Measurements from ENCODE around the gene ASS1.

ASS1 gene

DNA sequence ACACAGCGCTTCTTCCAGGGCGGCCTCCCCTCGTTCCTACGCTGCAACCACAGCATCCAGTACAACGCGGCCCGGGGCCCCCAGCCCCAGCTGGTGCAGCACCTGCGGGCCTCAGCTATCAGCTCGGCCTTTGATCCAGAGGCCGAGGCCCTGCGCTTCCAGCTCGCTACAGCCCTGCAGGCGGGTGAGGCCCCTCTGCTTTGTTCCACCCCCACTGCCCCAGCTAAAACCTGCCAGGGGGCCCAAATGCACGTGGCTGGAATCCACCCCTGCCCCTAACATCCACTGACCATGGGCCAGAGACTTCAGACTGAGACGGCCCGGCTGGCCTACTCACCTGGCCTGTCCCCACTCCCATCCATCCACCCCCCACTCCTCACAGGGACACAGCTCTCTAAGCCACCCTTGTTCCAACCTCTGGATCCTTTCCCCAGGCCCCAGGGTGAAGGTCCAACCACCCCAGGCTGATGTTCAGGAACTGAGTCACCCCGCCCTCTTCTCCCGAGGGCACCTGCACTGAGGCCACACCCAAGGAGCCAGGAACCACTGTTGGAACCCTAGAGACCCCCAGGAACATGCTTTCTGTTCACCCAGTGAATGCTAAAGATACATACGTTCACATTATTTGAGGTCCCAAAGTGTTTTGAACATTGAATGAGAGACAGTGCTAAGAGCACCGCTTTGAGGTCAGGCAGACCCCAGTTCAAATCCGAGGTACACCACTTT is 18.9 kb upstream of the ASS1 start:
- TF ChIP-seq ZFX (IDR thresholded peaks at IDR 0.05) = no peak
- TF ChIP-seq, protein P1, sequence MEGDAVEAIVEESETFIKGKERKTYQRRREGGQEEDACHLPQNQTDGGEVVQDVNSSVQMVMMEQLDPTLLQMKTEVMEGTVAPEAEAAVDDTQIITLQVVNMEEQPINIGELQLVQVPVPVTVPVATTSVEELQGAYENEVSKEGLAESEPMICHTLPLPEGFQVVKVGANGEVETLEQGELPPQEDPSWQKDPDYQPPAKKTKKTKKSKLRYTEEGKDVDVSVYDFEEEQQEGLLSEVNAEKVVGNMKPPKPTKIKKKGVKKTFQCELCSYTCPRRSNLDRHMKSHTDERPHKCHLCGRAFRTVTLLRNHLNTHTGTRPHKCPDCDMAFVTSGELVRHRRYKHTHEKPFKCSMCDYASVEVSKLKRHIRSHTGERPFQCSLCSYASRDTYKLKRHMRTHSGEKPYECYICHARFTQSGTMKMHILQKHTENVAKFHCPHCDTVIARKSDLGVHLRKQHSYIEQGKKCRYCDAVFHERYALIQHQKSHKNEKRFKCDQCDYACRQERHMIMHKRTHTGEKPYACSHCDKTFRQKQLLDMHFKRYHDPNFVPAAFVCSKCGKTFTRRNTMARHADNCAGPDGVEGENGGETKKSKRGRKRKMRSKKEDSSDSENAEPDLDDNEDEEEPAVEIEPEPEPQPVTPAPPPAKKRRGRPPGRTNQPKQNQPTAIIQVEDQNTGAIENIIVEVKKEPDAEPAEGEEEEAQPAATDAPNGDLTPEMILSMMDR (conservative IDR thresholded peaks at IDR 0.05) = no peak
- no peak overlapping the region for H3K27ac ChIP-seq

DNA sequence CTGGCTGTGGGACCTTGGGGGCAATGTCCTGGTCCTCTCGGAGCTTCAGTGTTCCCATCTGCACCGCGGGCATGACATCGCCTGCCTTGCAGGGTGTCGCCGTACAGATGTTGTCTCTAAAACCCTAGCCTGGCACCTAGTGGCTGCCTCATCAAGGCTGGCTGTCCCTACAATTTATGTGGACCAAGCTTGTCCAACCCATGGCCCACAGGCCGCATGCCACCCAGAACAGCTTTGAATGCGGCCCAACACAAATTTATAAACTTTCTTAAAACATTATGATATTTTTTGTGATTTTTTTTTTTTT is 18.3 kb upstream of the ASS1 start:
- peak overlapping the region; percentile 37 for H3K27ac ChIP-seq

DNA sequence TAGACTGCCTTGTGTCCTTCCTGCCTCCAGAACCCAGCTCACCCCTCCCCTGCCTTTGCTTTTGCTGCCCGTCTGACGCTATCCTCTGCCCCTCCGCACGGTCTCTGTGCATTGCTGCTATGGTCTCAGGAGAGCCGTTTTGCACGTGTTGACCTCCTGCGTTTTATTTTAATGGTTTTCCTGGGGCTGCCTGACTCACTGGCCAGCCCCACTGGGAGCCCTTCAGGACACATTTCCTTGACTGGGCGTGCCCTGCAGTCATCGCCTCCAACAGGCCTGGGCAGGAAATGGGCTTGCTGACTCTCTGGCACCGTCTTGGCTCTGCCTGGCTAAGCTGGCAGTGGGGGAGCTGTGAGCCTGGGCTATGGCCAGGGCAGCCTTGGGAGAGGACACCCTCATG is 17.9 kb upstream of the ASS1 start:
- TF ChIP-seq, protein P1 (conservative IDR thresholded peaks at IDR 0.05) = no peak
- TF ChIP-seq ZFX (IDR thresholded peaks at IDR 0.05) = no peak
- H3K27ac ChIP-seq = peak overlapping the region; percentile 37

More for the DNA sequence above, 18.3 kb upstream of the ASS1 start:
- TF ChIP-seq, protein P1 (conservative IDR thresholded peaks at IDR 0.05) = no peak
- TF ChIP-seq ZFX (IDR thresholded peaks at IDR 0.05) = no peak

DNA sequence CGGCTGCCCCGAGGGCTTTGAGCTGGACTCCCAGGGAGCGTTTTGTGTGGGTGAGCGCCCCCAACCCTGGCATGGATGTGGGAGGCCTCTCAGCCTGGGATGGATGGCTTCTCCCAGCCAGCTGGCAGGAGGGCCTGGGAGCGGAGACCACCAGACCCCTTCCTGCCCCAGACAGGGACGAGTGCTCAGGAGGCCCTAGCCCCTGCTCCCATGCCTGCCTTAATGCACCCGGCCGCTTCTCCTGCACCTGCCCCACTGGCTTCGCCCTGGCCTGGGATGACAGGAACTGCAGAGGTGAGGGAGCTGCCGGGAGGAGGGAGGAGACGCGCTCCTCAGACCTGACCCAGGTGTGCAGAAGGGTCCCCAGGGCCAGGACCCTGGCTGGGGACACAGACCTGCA is 17.4 kb upstream of the ASS1 start:
- no peak for TF ChIP-seq ZFX (IDR thresholded peaks at IDR 0.05)
- TF ChIP-seq, protein P1 (conservative IDR thresholded peaks at IDR 0.05) = no peak
- H3K27ac ChIP-seq = peak overlapping the region; percentile 37

DNA sequence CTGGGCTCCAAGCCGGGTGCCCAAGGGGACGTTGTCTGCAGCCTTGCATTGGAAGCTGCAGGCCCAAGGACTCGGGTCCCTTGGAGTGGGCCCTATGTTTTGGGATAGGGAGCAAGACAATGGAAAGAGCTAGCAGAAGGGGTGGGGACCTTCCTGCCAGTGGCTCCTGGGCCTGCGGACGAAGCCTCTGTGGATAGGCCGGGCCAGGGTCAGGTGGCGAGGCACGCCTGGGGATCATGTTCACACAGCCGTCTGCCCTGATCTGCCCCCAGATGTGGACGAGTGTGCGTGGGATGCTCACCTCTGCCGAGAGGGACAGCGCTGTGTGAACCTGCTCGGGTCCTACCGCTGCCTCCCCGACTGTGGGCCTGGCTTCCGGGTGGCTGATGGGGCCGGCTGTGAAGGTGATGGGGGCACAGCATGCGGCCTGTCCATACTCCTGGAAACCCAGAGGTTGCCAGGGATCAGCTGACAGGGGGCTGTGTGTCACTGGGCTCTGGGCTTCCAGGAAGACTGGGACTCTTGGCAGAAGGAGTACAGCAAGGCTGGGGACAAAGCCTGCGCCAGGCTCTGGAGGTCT is 16.6 kb upstream of the ASS1 start:
- no peak for TF ChIP-seq ZFX (IDR thresholded peaks at IDR 0.05)
- TF ChIP-seq, protein P1 (conservative IDR thresholded peaks at IDR 0.05) = no peak
- no peak overlapping the region for H3K27ac ChIP-seq

DNA sequence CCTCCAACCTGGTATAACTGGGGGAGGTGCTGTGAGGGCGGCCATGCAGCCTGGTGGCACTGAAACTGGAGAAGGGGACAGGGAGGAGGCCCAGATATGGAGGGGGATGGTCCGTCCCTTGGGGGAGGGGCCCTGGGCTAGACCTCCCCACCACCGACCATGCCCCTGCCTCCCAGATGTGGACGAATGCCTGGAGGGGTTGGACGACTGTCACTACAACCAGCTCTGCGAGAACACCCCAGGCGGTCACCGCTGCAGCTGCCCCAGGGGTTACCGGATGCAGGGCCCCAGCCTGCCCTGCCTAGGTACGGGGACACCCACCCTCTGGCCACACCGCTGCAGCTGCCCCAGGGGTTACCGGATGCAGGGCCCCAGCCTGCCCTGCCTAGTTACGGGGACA is 15.4 kb upstream of the ASS1 start:
- TF ChIP-seq ZFX (IDR thresholded peaks at IDR 0.05) = no peak
- TF ChIP-seq, protein P1 (conservative IDR thresholded peaks at IDR 0.05) = no peak
- H3K27ac ChIP-seq = no peak overlapping the region

DNA sequence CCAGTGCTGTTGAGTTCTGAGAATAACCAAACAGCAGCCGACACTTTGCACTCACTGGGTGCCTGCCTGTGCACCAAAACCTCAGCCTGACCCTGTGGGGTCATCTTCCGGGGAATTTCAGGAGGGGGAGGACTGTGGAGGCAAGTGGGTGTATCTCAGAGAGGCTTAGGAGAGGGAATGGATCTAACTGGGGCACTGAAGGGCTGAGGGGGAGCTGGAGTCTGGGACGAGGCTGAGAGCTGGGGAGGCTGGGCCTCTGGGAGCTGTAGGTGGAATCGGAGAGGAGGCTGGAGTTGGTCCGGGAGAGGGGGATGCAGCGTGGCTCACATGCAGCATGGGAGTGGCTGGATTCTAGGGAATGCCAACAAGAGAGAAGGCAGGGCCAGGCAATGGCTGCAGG is 14.9 kb upstream of the ASS1 start:
- H3K27ac ChIP-seq = no peak overlapping the region
- TF ChIP-seq ZFX (IDR thresholded peaks at IDR 0.05) = no peak
- TF ChIP-seq, protein P1 (conservative IDR thresholded peaks at IDR 0.05) = no peak

Data from C4-2B (cell line).